Neural cell (in vitro differentiated cells): ENCODE measurements around the gene BLOC1S4. TPM values are rescaled to one million over a fixed set of nuclear protein-coding genes. Genes with fewer than 3 reads are reported as not detected.

Experiments used
- H2AFZ ChIP-seq: fragments of 200-600, 300-800 bp; sonication (generic), shearing (Covaris generic); 2 replicates; pipeline ENCODE4 v1.6.0; 2014; ENCODE audit warnings: low read depth, mild to moderate bottlenecking, antibody characterized with exemption, low read length, moderate library complexity
- H3F3A ChIP-seq: fragments of 200-600 bp; shearing (Covaris generic); 2 replicates; pipeline ENCODE4 v1.6.1; 2016; ENCODE audit warnings: mild to moderate bottlenecking, moderate library complexity, mixed read lengths, antibody characterized with exemption, low read length; ENCODE audit not compliant: insufficient read depth, poor library complexity, severe bottlenecking
- H3K27ac ChIP-seq: fragments of 200-600, 300-800 bp; sonication (generic), shearing (Covaris generic); 2 replicates; pipeline ENCODE4 v1.5.1; 2014; ENCODE audit warnings: mild to moderate bottlenecking, low read length, moderate library complexity
- H3K27me3 ChIP-seq: fragments of 300-800, 200-600 bp; sonication (generic), shearing (Covaris generic); 2 replicates; pipeline ENCODE4 v1.6.0; 2014; ENCODE audit warnings: mild to moderate bottlenecking, low read depth, low read length, moderate library complexity; ENCODE audit not compliant: insufficient read depth
- H3K36me3 ChIP-seq: fragments of 300-800, 200-600 bp; sonication (generic), shearing (Covaris generic); 2 replicates; pipeline ENCODE4 v1.5.1; 2014; ENCODE audit warnings: mild to moderate bottlenecking, antibody characterized with exemption, low read length, moderate library complexity; ENCODE audit not compliant: insufficient read depth
- H3K4me2 ChIP-seq: fragments of 300-800, 200-600 bp; sonication (generic), shearing (Covaris generic); 2 replicates; pipeline ENCODE4 v1.6.0; 2014; ENCODE audit warnings: mild to moderate bottlenecking, low read length
- H3K4me3 ChIP-seq: fragments of 300-800, 200-600 bp; sonication (generic), shearing (Covaris generic); 2 replicates; pipeline ENCODE4 v1.5.1; 2014; ENCODE audit warnings: mild to moderate bottlenecking, low read length, moderate library complexity
- H3K79me2 ChIP-seq: fragments of 200-600 bp; shearing (Covaris generic); replicated peaks from 2 replicates; pipeline ENCODE4 v1.6.0; 2014; ENCODE audit warnings: mild to moderate bottlenecking, low read length, moderate library complexity; ENCODE audit not compliant: insufficient read depth
- H3K9ac ChIP-seq: fragments of 300-800, 200-600 bp; sonication (generic), shearing (Covaris generic); 2 replicates; pipeline ENCODE4 v1.6.1; 2016; ENCODE audit warnings: mild to moderate bottlenecking, low read length, mixed read lengths
- H3K9me2 ChIP-seq: fragments of 200-600 bp; shearing (Covaris generic); 2 replicates; pipeline ENCODE4 v1.6.1; 2016; ENCODE audit warnings: mild to moderate bottlenecking, low read length, mixed read lengths; ENCODE audit not compliant: insufficient read depth
- H3K9me3 ChIP-seq: fragments of 200-600, 300-800 bp; sonication (generic), shearing (Covaris generic); 2 replicates; pipeline ENCODE4 v1.6.1; 2016; ENCODE audit warnings: mild to moderate bottlenecking, mixed run types, low read length, moderate library complexity, mixed read lengths
- H4K20me1 ChIP-seq: fragments of 200-600 bp; shearing (Covaris generic); 2 replicates; pipeline ENCODE4 v1.6.1; 2016; ENCODE audit warnings: mild to moderate bottlenecking, mixed run types; ENCODE audit not compliant: insufficient read depth
- EP300 ChIP-seq: fragments of 450-650 bp; conservative IDR thresholded peaks from 2 replicates; pipeline ENCODE4 v1.6.1; 2014; ENCODE audit warnings: antibody characterized with exemption, mild to moderate bottlenecking, moderate library complexity; ENCODE audit not compliant: poor library complexity, severe bottlenecking
- EZH2 ChIP-seq: fragments of 200-600, 300-800 bp; shearing (Covaris generic), sonication (generic); IDR thresholded peaks from 2 replicates; pipeline ENCODE4 v1.6.1; 2014; ENCODE audit warnings: antibody characterized with exemption, low read length, borderline replicate concordance, mild to moderate bottlenecking; ENCODE audit not compliant: insufficient read depth, poor library complexity, severe bottlenecking
- MXI1 ChIP-seq: fragments of 450-650 bp; conservative IDR thresholded peaks from 2 replicates; pipeline ENCODE4 v1.6.1; 2014; ENCODE audit warnings: antibody characterized with exemption, mild to moderate bottlenecking; ENCODE audit not compliant: poor library complexity, severe bottlenecking
- POLR2AphosphoS5 ChIP-seq: IDR thresholded peaks from 2 replicates; pipeline ENCODE4 v1.6.1; 2012
- RAD21 ChIP-seq: fragments of 450-650 bp; conservative IDR thresholded peaks from 2 replicates; pipeline ENCODE4 v1.6.1; 2014; ENCODE audit warnings: antibody characterized with exemption, mild to moderate bottlenecking, moderate library complexity
- SMC3 ChIP-seq: fragments of 450-650 bp; conservative IDR thresholded peaks from 2 replicates; pipeline ENCODE4 v1.6.1; 2014; ENCODE audit warnings: antibody characterized with exemption, mild to moderate bottlenecking, moderate library complexity; ENCODE audit not compliant: poor library complexity
- TAF1 ChIP-seq: IDR thresholded peaks from 2 replicates; pipeline ENCODE4 v1.6.1; 2012; ENCODE audit warnings: low read depth
- polyA plus RNA-seq: library from polyadenylated mRNA; depleted of rRNA; stranded (reverse); fragments of >200 nt; gene quantifications from 2 replicates; pipeline ENCODE4 v1.2.3, GENCODE V29; 2014
- TF ChIP-seq, protein P1 (sequence below): IDR thresholded peaks from 2 replicates; pipeline ENCODE4 v1.6.1; 2012; ENCODE audit warnings: borderline replicate concordance
- TF ChIP-seq, protein P2 (sequence below): fragments of 450-650 bp; IDR thresholded peaks from 2 replicates; pipeline ENCODE4 v1.5.1; 2014; ENCODE audit warnings: antibody characterized with exemption, mild to moderate bottlenecking, moderate library complexity; ENCODE audit not compliant: poor library complexity, severe bottlenecking

Gene BLOC1S4
- polyA plus RNA-seq, 1 donor from 2014 or later, result 21.2 TPM

DNA sequence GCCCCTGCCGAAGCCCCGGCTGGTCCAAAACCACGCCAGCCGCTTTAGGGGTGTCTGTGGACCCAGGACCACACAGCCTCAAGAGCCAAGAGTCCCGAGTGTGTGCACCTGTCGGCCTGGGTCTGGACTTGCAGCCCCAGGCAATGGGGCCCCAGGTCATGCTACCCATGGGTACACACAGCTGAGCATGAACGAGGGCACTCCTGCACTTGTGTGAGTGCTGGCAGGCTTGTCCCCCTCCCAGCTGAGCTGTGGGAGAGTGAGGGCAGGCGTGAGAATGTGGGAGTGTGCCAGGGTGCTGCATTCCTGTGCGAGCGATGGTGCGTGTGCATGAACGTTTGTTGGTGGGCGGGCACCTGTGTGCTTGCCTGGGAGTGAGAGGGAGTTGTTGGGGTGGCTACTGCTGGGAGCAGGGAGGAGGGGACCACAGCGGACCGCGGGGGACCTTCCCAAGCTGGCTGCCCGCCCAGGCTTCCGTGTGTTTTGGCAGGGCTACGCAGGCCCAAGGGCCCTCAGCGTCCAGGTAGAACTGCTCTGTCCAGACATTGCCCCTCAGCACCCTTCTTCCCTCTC lies 30.8 kb downstream of the BLOC1S4 start:
- no peaks in the 10 kb centered on the region for H3K36me3 ChIP-seq
- no peak overlapping the region for H3K4me3 ChIP-seq
- H4K20me1 ChIP-seq, result no peaks in the 10 kb centered on the region
- TF ChIP-seq, protein P1, sequence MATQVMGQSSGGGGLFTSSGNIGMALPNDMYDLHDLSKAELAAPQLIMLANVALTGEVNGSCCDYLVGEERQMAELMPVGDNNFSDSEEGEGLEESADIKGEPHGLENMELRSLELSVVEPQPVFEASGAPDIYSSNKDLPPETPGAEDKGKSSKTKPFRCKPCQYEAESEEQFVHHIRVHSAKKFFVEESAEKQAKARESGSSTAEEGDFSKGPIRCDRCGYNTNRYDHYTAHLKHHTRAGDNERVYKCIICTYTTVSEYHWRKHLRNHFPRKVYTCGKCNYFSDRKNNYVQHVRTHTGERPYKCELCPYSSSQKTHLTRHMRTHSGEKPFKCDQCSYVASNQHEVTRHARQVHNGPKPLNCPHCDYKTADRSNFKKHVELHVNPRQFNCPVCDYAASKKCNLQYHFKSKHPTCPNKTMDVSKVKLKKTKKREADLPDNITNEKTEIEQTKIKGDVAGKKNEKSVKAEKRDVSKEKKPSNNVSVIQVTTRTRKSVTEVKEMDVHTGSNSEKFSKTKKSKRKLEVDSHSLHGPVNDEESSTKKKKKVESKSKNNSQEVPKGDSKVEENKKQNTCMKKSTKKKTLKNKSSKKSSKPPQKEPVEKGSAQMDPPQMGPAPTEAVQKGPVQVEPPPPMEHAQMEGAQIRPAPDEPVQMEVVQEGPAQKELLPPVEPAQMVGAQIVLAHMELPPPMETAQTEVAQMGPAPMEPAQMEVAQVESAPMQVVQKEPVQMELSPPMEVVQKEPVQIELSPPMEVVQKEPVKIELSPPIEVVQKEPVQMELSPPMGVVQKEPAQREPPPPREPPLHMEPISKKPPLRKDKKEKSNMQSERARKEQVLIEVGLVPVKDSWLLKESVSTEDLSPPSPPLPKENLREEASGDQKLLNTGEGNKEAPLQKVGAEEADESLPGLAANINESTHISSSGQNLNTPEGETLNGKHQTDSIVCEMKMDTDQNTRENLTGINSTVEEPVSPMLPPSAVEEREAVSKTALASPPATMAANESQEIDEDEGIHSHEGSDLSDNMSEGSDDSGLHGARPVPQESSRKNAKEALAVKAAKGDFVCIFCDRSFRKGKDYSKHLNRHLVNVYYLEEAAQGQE, result no peak
- TF ChIP-seq SMC3 (no peak), RAD21 (no peak), POLR2AphosphoS5 (no peak), EZH2 (no peak), MXI1 (no peak), EP300 (no peak), TAF1 (no peak)
- TF ChIP-seq, protein P2, sequence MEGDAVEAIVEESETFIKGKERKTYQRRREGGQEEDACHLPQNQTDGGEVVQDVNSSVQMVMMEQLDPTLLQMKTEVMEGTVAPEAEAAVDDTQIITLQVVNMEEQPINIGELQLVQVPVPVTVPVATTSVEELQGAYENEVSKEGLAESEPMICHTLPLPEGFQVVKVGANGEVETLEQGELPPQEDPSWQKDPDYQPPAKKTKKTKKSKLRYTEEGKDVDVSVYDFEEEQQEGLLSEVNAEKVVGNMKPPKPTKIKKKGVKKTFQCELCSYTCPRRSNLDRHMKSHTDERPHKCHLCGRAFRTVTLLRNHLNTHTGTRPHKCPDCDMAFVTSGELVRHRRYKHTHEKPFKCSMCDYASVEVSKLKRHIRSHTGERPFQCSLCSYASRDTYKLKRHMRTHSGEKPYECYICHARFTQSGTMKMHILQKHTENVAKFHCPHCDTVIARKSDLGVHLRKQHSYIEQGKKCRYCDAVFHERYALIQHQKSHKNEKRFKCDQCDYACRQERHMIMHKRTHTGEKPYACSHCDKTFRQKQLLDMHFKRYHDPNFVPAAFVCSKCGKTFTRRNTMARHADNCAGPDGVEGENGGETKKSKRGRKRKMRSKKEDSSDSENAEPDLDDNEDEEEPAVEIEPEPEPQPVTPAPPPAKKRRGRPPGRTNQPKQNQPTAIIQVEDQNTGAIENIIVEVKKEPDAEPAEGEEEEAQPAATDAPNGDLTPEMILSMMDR, result no peak
- H2AFZ ChIP-seq, result no peak overlapping the region
- no peak overlapping the region for H3K9ac ChIP-seq
- no peaks in the 10 kb centered on the region for H3K27me3 ChIP-seq
- no peaks in the 10 kb centered on the region for H3K9me3 ChIP-seq
- no peaks in the 10 kb centered on the region for H3F3A ChIP-seq
- H3K27ac ChIP-seq, result no peak overlapping the region
- no peak overlapping the region for H3K4me2 ChIP-seq
- H3K9me2 ChIP-seq, result no peaks in the 10 kb centered on the region
- no peaks in the 10 kb centered on the region for H3K79me2 ChIP-seq

DNA sequence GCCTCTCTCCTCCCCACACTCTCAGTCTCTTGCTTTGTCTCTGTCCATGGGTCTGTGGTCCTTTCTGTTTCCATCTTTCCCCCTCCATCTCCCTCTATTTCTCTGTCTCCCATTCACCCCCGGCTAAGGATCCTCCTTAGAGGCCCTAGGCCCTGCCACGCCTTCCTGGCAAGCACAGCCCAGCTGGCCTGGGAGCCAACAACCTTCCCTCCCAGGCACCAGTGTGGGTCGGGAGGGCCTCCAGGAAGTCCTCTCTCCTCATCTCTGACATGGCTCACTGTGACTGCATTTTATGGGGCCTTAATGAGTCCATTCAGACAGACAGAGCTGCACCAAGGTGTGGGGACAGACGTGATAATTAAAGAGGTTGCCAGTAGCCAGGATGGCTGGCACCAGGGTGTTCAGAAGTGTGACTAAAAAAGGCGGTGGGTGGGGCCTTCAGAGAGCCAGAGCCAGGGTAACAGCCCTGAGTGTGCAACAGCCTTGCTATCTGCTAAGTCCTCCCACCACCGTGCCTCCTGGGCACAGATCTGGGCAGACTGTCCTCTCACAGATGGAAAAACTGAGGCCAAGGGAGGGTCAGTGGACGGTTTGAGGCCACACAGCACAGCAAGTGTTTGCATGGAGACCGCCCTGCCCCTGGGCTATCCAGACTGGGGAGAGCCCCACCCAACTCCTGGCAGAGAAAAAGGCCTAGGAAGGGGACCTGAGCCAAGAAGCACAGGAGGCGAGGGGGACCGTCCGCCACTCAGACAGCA lies 31.5 kb downstream of the BLOC1S4 start:
- H3K36me3 ChIP-seq, result no peaks in the 10 kb centered on the region
- H3K9me3 ChIP-seq, result no peaks in the 10 kb centered on the region
- no peaks in the 10 kb centered on the region for H3F3A ChIP-seq
- H3K79me2 ChIP-seq, result no peaks in the 10 kb centered on the region
- no peaks in the 10 kb centered on the region for H4K20me1 ChIP-seq
- H3K9me2 ChIP-seq, result no peaks in the 10 kb centered on the region
- no peak overlapping the region for H3K4me3 ChIP-seq
- H3K27ac ChIP-seq, result no peak overlapping the region
- no peak overlapping the region for H2AFZ ChIP-seq
- no peak for TF ChIP-seq POLR2AphosphoS5
- no peak for TF ChIP-seq RAD21
- TF ChIP-seq SMC3, result no peak
- TF ChIP-seq, protein P1, result no peak
- no peak for TF ChIP-seq EZH2
- TF ChIP-seq TAF1, result no peak
- TF ChIP-seq, protein P2, result no peak
- TF ChIP-seq MXI1, result no peak
- no peak overlapping the region for H3K9ac ChIP-seq
- no peak overlapping the region for H3K4me2 ChIP-seq
- H3K27me3 ChIP-seq, result no peaks in the 10 kb centered on the region
